Ovary (tissue), 3 donors: ENCODE data around the gene SRP68.

Source experiments
- EP300 ChIP-seq: sonication (generic); formaldehyde crosslinking; IDR thresholded peaks from one replicate; pipeline ENCODE4 v1.6.1; 2017; ENCODE audit warnings: antibody characterized with exemption
- POLR2A ChIP-seq: fragments of 450-650 bp; IDR thresholded peaks from one replicate; pipeline ENCODE4 v1.6.1; 2017; ENCODE audit warnings: antibody characterized with exemption, mild to moderate bottlenecking, moderate library complexity
- TF ChIP-seq, protein P1 (sequence below), 3 donors: fragments of 450-650 bp in 2 of 3; fragments of 200-600 bp in 1 of 3; IDR thresholded peaks; one replicate each; pipeline versions ENCODE4 v1.5.1 to v1.8.0; 2016 to 2022; ENCODE audit warnings: antibody characterized with exemption in 3 of 3, mild to moderate bottlenecking in 1 of 3
- donor health status: DM: no; HTN: no; CAD: no.

DNA sequence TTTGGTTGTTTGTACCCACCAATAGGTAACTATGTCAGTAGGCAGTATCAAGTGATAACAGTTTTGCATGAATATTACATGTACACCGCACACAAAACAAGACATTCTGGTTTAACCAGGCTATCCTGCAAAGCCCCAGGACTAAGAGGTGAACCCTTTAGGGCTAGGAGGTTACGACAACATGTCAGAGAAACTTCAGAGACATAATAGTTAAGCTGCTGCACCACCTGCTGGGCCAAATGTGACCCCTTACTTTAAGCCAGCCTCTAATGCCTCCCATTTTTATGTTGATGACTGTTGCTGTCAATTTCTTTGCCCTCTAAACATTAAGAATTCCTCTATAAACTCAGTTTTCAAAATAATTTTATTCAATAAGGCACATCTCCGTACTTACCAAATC, 15.4 kb downstream of the SRP68 start:
- TF ChIP-seq, protein P1, sequence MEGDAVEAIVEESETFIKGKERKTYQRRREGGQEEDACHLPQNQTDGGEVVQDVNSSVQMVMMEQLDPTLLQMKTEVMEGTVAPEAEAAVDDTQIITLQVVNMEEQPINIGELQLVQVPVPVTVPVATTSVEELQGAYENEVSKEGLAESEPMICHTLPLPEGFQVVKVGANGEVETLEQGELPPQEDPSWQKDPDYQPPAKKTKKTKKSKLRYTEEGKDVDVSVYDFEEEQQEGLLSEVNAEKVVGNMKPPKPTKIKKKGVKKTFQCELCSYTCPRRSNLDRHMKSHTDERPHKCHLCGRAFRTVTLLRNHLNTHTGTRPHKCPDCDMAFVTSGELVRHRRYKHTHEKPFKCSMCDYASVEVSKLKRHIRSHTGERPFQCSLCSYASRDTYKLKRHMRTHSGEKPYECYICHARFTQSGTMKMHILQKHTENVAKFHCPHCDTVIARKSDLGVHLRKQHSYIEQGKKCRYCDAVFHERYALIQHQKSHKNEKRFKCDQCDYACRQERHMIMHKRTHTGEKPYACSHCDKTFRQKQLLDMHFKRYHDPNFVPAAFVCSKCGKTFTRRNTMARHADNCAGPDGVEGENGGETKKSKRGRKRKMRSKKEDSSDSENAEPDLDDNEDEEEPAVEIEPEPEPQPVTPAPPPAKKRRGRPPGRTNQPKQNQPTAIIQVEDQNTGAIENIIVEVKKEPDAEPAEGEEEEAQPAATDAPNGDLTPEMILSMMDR (IDR thresholded peaks at IDR 0.05) = no peak
- no peak for TF ChIP-seq EP300
- no peak for TF ChIP-seq POLR2A
